Uterus (tissue), 4 donors: Measurements from ENCODE around the gene PLEKHG4B. TPM values are rescaled to one million over a fixed set of nuclear protein-coding genes. Genes with fewer than 3 reads are reported as not detected.

Experiments
- DNase-seq, 2 donors: peaks; one replicate each; pipeline ENCODE4 v3.0.0-alpha.2; 2019 to 2020
- H3K27ac ChIP-seq, 2 donors: fragments of 200-600 bp; sonication (generic); 1 replicate in 1 of 2; 2 replicates in 1 of 2; pipeline ENCODE4 v1.5.1; 2016 to 2018
- H3K27me3 ChIP-seq, 2 donors: fragments of 200-600 bp; sonication (generic); one replicate each; pipeline ENCODE4 v1.5.1; 2018 to 2019; ENCODE audit warnings: control low read depth in 1 of 2
- H3K36me3 ChIP-seq, 2 donors: fragments of 200-600 bp; sonication (generic); one replicate each; pipeline ENCODE4 v1.5.1; 2019; ENCODE audit warnings: control low read depth in 1 of 2
- H3K4me1 ChIP-seq, 2 donors: fragments of 200-600 bp; sonication (generic); one replicate each; pipeline ENCODE4 v1.5.1; 2018 to 2019; ENCODE audit warnings: control low read depth in 1 of 2
- H3K4me3 ChIP-seq, 2 donors: fragments of 200-600 bp; sonication (generic); 1 replicate in 1 of 2; 2 replicates in 1 of 2; pipeline ENCODE4 v1.5.1; 2018 to 2019; ENCODE audit warnings: mild to moderate bottlenecking in 1 of 2
- H3K9me3 ChIP-seq, 2 donors: fragments of 200-600 bp; sonication (generic); one replicate each; pipeline ENCODE4 v1.5.1; 2019; ENCODE audit warnings: control low read depth in 1 of 2
- CTCF ChIP-seq, 4 experiments: fragments of 200-600 bp in 2 of 4; fragments of 450-650 bp in 2 of 4; sonication (generic) in 2 of 4; IDR thresholded peaks; one replicate each; pipeline ENCODE4 v1.5.1; 2016 to 2019; ENCODE audit warnings: antibody characterized with exemption in 4 of 4, mild to moderate bottlenecking in 2 of 4, moderate library complexity in 1 of 4
- POLR2A ChIP-seq, 2 donors: fragments of 450-650 bp; IDR thresholded peaks; one replicate each; pipeline ENCODE4 v1.6.1; 2016; ENCODE audit warnings: antibody characterized with exemption in 2 of 2, mild to moderate bottlenecking in 1 of 2, moderate library complexity in 1 of 2
- intact Hi-C: fragments of 100-400 bp; cut with DNase I; formaldehyde crosslinking; loops from one replicate; pipeline ENCODE4 v1.15.1; 2023; ENCODE audit warnings: low total_unique reads
- total RNA-seq, 4 donors: library from RNA; depleted of rRNA in 3 of 4; stranded (reverse); fragments of >200 nt in 3 of 4; gene quantifications; one replicate each; pipeline versions ENCODE4 v1.1.0 to v1.2.4, GENCODE V29; 2014 to 2023
- donor health status: DM: yes; HTN: yes; CAD: no.

PLEKHG4B gene
- total RNA-seq, 4 donors from 2014 or later = under 0.01 to 8.3 (median 0.37) TPM; not detected in 1

GRCh38 chr5:137741-138140 is 45.8 kb downstream of the PLEKHG4B start:
- intact Hi-C loops = no loop called here
- no peak for TF ChIP-seq CTCF (IDR thresholded peaks at IDR 0.05)
- no peak for TF ChIP-seq POLR2A (IDR thresholded peaks at IDR 0.05)
- H3K36me3 ChIP-seq = no peaks in the 10 kb centered on the region
- no peak for DNase-seq
- H3K4me3 ChIP-seq = no peak overlapping the region
- no peaks in the 10 kb centered on the region for H3K9me3 ChIP-seq
- no peaks in the 10 kb centered on the region for H3K4me1 ChIP-seq
- H3K27ac ChIP-seq = no peak overlapping the region
- no peaks in the 10 kb centered on the region for H3K27me3 ChIP-seq

GRCh38 chr5:138936-139335 is 47.0 kb downstream of the PLEKHG4B start:
- Histone ChIP-seq H3K4me1 (no peaks in the 10 kb centered on the region), H3K27ac (no peak overlapping the region), H3K27me3 (no peaks in the 10 kb centered on the region), H3K36me3 (no peaks in the 10 kb centered on the region), H3K9me3 (no peaks in the 10 kb centered on the region), H3K4me3 (no peak overlapping the region)
- TF ChIP-seq CTCF (IDR thresholded peaks at IDR 0.05) (no peak), POLR2A (IDR thresholded peaks at IDR 0.05) (no peak)
- no peak for DNase-seq
- intact Hi-C loops = no loop called here

GRCh38 chr5:139579-140442 is 47.8 kb downstream of the PLEKHG4B start:
- no peaks in the 10 kb centered on the region for H3K9me3 ChIP-seq
- no peaks in the 10 kb centered on the region for H3K27me3 ChIP-seq
- no peaks in the 10 kb centered on the region for H3K36me3 ChIP-seq
- TF ChIP-seq POLR2A (IDR thresholded peaks at IDR 0.05) (no peak), CTCF (IDR thresholded peaks at IDR 0.05) (no peak)
- H3K27ac ChIP-seq = no peak overlapping the region
- DNase-seq = no peak
- intact Hi-C loops = no loop called here
- no peaks in the 10 kb centered on the region for H3K4me1 ChIP-seq
- no peak overlapping the region for H3K4me3 ChIP-seq

- intact Hi-C loops = no loop called here
- H3K27ac ChIP-seq = no peak overlapping the region
- no peaks in the 10 kb centered on the region for H3K4me1 ChIP-seq
- TF ChIP-seq POLR2A (IDR thresholded peaks at IDR 0.05) = no peak
- no peak for TF ChIP-seq CTCF (IDR thresholded peaks at IDR 0.05)
- no peaks in the 10 kb centered on the region for H3K9me3 ChIP-seq
- H3K36me3 ChIP-seq = no peaks in the 10 kb centered on the region
- no peak for DNase-seq
- H3K27me3 ChIP-seq = no peaks in the 10 kb centered on the region
- no peak overlapping the region for H3K4me3 ChIP-seq
Measured at GRCh38 chr5:140443-140829, 48.5 kb downstream of the PLEKHG4B start.

GRCh38 chr5:141211-141610 is 49.2 kb downstream of the PLEKHG4B start:
- Histone ChIP-seq H3K4me3 (no peak overlapping the region), H3K9me3 (no peaks in the 10 kb centered on the region), H3K36me3 (no peaks in the 10 kb centered on the region), H3K4me1 (no peaks in the 10 kb centered on the region), H3K27ac (no peak overlapping the region), H3K27me3 (no peaks in the 10 kb centered on the region)
- DNase-seq = no peak
- TF ChIP-seq CTCF (IDR thresholded peaks at IDR 0.05) = no peak
- TF ChIP-seq POLR2A (IDR thresholded peaks at IDR 0.05) = no peak
- intact Hi-C loops = no loop called here
